GM10266 (cell line): ENCODE measurements around the gene DCHS2.

Experiments
- DNase-seq: peaks from one replicate; pipeline ENCODE4 v3.0.0; 2012; ENCODE audit errors: extremely low spot score
- CTCF ChIP-seq: IDR thresholded peaks from 2 replicates; pipeline ENCODE4 v1.5.1; 2012; ENCODE audit warnings: mild to moderate bottlenecking, low read depth; ENCODE audit not compliant: control insufficient read depth, insufficient read depth; ENCODE audit errors: missing control alignments

The DCHS2 gene

DNA sequence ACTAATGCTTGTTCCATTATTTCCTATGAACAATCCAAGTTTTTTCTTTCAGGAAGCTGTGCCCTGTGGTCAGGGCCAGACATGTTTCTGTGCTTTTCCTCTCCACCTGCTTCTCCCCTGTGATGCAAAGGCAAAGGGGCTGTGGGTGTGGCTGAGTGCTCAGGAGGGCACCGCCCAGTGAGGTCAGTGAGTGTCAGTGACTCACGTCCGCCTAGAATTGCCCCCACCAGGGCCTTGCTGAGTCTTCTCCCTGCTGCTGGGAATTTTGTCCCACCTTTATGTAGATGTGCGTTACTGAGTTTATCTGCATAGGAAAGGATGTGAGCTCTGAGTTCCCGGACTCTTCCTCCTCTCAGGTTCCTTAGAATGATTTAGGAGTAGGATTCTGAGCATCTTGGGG is 283.2 kb downstream of the DCHS2 start:
- TF ChIP-seq CTCF: no peak

DNA sequence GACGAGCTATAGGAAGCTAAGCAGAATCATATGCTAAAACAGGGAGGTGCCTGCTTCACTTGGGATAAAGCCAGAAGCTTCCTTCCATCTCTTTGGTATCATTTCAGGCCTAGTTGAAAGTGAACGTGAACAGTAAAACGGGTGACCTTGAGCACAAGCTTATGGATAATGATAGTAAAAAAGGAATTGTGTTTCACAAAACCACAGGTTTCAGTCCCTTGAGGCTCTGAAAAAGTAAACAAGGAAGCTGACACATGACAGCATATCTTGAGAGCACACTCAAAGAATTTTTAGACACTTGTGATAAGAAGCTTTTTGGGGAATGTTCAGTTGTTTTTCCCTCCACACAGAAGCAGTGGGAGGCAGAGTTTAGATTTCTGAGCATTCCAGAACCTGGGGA is 286.1 kb downstream of the DCHS2 start:
- no peak for TF ChIP-seq CTCF
- DNase-seq: no peak

More for the DNA sequence above, 283.2 kb downstream of the DCHS2 start:
- no peak for DNase-seq

- DNase-seq: no peak
- no peak for TF ChIP-seq CTCF
These were observed 296.9 kb downstream of the DCHS2 start for GRCh38 chr4:154194649-154195048.

- no peak for DNase-seq
- TF ChIP-seq CTCF: no peak
These were observed 299.0 kb downstream of the DCHS2 start for GRCh38 chr4:154192585-154192984.

DNA sequence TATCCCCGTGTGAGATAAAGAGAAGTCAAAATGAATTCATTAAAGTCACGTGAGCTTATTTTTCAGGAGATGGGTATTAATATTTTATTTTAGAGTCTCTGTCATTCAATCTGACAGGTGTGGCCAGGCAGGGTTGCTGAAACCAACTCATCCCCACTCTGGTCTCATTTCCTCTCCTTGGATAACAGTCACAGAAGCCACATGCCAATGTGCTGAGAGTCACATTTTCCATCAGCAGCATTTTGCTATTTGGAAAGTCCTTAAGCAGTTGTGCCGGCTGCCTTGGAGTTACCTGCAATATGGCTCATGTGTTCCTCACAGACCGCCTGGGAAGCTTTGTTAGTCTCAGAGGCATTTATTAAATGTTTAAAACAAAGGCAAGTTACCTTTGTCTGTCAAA is 302.3 kb downstream of the DCHS2 start:
- no peak for TF ChIP-seq CTCF
- DNase-seq: no peak

DNA sequence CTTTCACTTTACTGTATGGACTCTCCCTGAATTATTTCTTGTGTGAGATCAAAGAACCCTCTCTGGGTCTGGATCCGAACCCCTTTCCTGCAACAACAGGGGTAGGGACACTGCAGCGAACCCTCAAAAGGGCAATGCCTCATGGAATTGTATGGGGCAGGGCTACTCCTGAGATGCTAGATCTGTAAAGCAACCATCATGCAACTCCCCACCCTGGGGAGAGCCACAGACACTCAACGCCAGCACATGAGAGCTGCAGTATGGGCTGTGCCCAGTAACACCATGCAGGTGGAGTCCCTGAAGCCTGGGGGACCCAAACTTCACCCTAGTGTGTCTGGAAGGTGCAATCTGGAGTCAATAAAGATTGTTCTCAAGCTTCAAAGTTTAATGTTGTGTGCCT is 304.7 kb downstream of the DCHS2 start:
- TF ChIP-seq CTCF: no peak
- DNase-seq: no peak

GRCh38 chr4:154186035-154186434 is 305.6 kb downstream of the DCHS2 start:
- no peak for DNase-seq
- no peak for TF ChIP-seq CTCF
